Erythroblast (primary cell): Measurements from ENCODE around the gene NFIA.
A peak's percentile ranks its signal among the peaks of the same experiment; 100 is the strongest.

Experiments used
- DNase-seq, 2 experiments: peaks; one replicate each; lab custom pipeline; 2025; lab: John Stamatoyannopoulos, UW
- GATA1 ChIP-seq: IDR thresholded peaks from 2 replicates; pipeline ENCODE4 v1.6.1; 2011; ENCODE audit warnings: low read depth, mild to moderate bottlenecking, control low read depth, low read length, moderate library complexity
- POLR2A ChIP-seq: IDR thresholded peaks from 2 replicates; pipeline ENCODE4 v1.6.1; 2011; ENCODE audit warnings: mild to moderate bottlenecking, low read length

Gene NFIA

GRCh38 chr1:61245696-61246400 lies 163.5 kb downstream of the NFIA start:
- no peak for TF ChIP-seq GATA1
- no peak for TF ChIP-seq POLR2A
- DNase-seq: no peak

DNA sequence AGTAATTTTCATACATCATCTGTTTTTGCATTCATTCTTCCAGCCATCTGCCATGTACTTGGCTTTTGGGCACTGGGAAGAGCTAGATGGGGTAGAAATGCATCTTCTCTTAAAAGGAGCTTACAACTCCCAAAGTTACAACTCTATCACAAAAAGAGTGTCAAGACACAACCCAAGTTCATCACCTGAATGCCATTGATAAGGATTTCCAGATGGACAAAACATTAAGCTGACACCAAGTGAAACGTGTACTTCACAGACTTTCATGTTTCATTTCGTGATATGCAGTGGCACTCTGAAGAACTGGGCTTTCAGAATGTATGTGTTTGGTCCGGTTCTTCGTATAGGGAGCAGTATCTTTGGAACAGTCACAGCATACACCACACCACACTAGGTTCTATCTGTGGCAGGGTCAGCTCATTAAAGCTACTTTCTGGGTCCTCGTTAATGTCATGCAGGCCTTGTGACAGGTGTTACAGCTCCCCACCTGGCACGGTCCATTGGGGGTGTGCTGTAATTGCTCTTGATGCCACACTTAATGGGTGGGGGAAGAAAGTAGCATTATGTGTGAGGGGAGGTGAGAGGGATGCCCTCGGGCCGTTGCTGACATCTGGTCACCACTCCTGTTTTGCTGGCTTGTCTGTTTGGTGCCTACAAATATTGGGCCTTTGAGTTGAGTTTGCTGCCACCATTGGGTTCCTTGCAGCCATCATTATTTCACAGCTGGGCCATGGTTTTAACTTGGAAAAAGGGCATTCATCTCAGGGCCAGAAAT lies 164.9 kb downstream of the NFIA start:
- TF ChIP-seq GATA1 (no peak), POLR2A (no peak)
- DNase-seq: peak; percentile 31 to 57

- TF ChIP-seq GATA1: no peak
- no peak for TF ChIP-seq POLR2A
- DNase-seq: peak in 1 of 2 experiments; percentile 40
Measured at GRCh38 chr1:61247881-61248752, 165.8 kb downstream of the NFIA start.

DNA sequence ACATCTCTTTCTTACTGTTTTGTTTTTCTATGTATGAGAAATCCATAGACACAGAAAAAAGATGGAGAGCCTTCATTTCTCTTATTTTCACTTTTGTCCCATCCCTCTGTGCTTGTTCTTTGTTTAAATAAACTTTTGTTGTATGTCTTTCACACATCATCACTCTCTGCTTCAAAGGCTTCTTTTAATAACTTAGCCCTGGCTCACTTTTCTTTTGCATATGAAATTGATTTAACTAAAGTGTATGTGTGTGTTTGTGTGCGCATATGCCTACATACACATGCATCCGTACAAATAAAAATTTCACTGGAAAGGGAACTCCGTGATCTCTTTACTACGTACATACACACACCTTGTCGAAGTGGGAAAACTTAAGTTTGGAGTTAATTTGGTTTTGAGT lies 168.6 kb downstream of the NFIA start:
- peak in 1 of 2 experiments; percentile 16 for DNase-seq
- TF ChIP-seq GATA1 (no peak), POLR2A (no peak)

DNA sequence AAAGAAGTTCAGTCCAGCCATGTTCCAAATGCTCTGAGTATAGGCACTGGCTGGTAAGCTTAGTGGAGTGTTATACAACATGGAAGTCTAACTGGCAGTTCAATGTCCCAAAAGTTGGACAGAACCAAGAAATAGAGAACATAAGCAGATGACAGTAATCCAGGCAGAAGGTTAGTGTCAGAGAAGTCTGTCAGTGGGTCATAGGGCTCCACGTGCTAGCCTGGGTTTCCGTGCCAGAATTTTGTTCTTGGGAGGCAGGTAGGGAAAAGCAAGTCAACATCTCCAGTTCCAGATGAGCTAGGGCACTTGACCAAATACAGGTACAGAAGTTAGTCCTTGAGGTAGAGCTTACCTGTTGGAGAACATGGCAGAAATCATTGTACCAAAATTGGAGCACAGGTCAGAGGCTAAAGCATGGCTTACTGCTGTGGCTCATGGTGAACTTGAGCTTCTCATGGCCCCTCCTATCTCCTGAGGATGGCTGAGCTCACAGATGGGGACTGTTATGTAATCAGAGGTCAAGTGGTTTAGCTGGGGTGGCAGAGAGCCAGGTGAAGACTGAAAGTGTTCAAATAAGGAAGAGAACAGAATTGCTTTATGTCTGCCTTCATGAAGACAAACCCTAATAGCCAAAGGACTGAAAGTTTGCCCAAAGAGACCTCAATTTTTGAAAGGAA lies 170.8 kb downstream of the NFIA start:
- TF ChIP-seq GATA1: no peak
- TF ChIP-seq POLR2A: peak; percentile 33
- DNase-seq: peak; percentile 96 to 97

- TF ChIP-seq GATA1 (no peak), POLR2A (no peak)
- peak in 1 of 2 experiments; percentile 62 for DNase-seq
Measured at GRCh38 chr1:61253912-61254633, 171.7 kb downstream of the NFIA start.

GRCh38 chr1:61254634-61255357 lies 172.4 kb downstream of the NFIA start:
- no peak for TF ChIP-seq POLR2A
- TF ChIP-seq GATA1: no peak

DNA sequence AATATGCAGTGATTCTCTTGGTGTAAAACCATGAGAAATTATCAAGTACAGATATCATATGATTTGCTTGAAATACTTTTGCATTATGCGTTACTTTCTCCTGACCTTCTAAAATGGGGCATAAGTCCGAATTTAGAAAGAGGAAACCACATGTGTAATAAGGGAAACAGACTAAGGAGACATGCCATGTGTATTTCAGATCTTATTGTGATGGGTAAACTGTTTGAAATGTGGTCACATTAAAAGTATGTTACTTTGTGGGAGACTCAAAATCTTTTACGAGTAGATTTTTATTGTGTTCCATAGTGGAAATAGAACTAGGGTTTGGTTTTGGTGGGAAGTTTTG lies 173.0 kb downstream of the NFIA start:
- DNase-seq: peak in 1 of 2 experiments; percentile 52
- TF ChIP-seq POLR2A (no peak), GATA1 (no peak)

More at GRCh38 chr1:61254634-61255357, 172.4 kb downstream of the NFIA start:
- peak; percentile 73 to 82 for DNase-seq

GRCh38 chr1:61259379-61260148 lies 177.2 kb downstream of the NFIA start:
- no peak for DNase-seq
- TF ChIP-seq GATA1 (no peak), POLR2A (no peak)

- TF ChIP-seq GATA1: no peak
- TF ChIP-seq POLR2A: no peak
- no peak for DNase-seq
Measured at GRCh38 chr1:61260171-61260570, 177.8 kb downstream of the NFIA start.

- DNase-seq: no peak
- TF ChIP-seq POLR2A: no peak
- no peak for TF ChIP-seq GATA1
Measured at GRCh38 chr1:61261595-61261994, 179.2 kb downstream of the NFIA start.
